ENCODE data around the gene DNAJC4. TPM values are rescaled to one million over a fixed set of nuclear protein-coding genes. Genes with fewer than 3 reads are reported as not detected.

DNAJC4 gene
- total RNA-seq, 2 experiments from 2014 or later: 14.1 to 42.4 TPM

GRCh38 chr11:64226507-64227051 is 3.8 kb upstream of the DNAJC4 start:
- Histone ChIP-seq H3K36me3 (ENCODE audit: insufficient read depth, low read length) (peaks cover 27% of the 10 kb centered on the region), H3K9me3 (ENCODE audit: low read length) (no peaks in the 10 kb centered on the region), H3K4me1 (ENCODE audit: insufficient read depth, low read length, poor library complexity, severe bottlenecking) (peaks cover 38% of the 10 kb centered on the region), H3K79me2 (ENCODE audit: insufficient read depth, low read depth, low read length) (peaks cover 8% of the 10 kb centered on the region; the same call in 1 of the 2 replicates), H3K9me2 (ENCODE audit: insufficient read depth, low read length) (no peaks in the 10 kb centered on the region), H3K27ac (ENCODE audit: low read depth, low read length, poor library complexity, severe bottlenecking) (peak overlapping the region; percentile 77), H2AFZ (ENCODE audit: low read length) (0 out of 2 replicates have a peak overlapping the region, but pooled peaks have one; percentile 15), H3K4me3 (ENCODE audit: low read depth, low read length, poor library complexity, severe bottlenecking) (peak overlapping the region; percentile 83), H4K20me1 (ENCODE audit: insufficient read depth, low read length) (no peaks in the 10 kb centered on the region), H3K4me2 (ENCODE audit: low read length) (peak overlapping the region; percentile 99)
- ChIA-PET CTCF (ENCODE audit: unreplicated experiment) (interaction anchor here (0.6 to 1.3 kb wide), 3 partner anchors 20 to 576 kb away, joined by 3 to 4 read pairs (median 3); partner anchors contain the start of genes FERMT3 and PRDX5), POLR2A (interaction anchor here (0.6 to 4.4 kb wide), 10 partner anchors 9 to 789 kb away, joined by 3 to 29 read pairs (median 4); partner anchors contain the start of genes FERMT3, FKBP2, PPP1R14B and PRDX5)
- intact Hi-C loops (cut with micrococcal nuclease; ENCODE audit: unreplicated experiment): loop anchor here (1.0 kb wide), 2 partner anchors 19 to 43 kb away; no protein-coding TSS in a partner anchor
- DNase-seq (ENCODE audit: low spot score): peak; percentile 78
- TF ChIP-seq, protein P1, sequence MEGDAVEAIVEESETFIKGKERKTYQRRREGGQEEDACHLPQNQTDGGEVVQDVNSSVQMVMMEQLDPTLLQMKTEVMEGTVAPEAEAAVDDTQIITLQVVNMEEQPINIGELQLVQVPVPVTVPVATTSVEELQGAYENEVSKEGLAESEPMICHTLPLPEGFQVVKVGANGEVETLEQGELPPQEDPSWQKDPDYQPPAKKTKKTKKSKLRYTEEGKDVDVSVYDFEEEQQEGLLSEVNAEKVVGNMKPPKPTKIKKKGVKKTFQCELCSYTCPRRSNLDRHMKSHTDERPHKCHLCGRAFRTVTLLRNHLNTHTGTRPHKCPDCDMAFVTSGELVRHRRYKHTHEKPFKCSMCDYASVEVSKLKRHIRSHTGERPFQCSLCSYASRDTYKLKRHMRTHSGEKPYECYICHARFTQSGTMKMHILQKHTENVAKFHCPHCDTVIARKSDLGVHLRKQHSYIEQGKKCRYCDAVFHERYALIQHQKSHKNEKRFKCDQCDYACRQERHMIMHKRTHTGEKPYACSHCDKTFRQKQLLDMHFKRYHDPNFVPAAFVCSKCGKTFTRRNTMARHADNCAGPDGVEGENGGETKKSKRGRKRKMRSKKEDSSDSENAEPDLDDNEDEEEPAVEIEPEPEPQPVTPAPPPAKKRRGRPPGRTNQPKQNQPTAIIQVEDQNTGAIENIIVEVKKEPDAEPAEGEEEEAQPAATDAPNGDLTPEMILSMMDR (conservative IDR thresholded peaks at IDR 0.05; ENCODE audit: low read length): no peak
- TF ChIP-seq EZH2phosphoT487 (IDR thresholded peaks at IDR 0.05; ENCODE audit: borderline replicate concordance, low read depth, low read length): no peak
- TSS peak; percentile 32 for BruUV-seq (replicated peaks)

DNA sequence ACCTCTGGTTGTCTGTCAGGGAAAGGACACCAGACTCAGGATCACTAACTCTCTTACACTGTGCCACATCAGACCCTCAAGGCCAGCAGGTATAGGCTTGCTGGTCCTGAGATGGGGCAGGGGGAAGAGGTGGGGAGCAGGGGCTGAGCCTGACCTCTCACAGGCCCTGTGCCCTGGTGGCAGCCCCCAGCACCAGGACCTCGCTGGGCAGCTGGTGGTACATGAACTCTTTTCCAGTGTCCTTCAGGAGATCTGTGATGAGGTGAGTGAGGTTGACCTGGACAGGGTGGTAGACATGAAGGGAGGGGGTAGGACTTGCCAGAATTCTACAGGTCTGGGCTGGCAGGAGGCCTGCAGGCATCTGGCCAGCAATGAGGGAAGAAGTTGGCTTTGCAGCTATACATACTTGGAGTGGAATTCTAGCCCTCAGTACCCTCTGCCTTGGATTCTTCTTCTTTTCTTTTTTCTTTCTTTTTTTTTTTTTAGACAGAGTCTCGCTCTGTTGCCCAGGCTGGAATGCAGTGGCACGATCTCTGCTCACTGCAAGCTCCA is 2.9 kb upstream of the DNAJC4 start:
- ChIA-PET POLR2A (interaction anchor here (1.2 to 4.4 kb wide), 3 partner anchors 9 to 22 kb away, joined by 3 to 29 read pairs (median 7); partner anchors contain the start of gene FERMT3), CTCF (ENCODE audit: unreplicated experiment) (interaction anchor here (1.3 kb wide), 1 partner anchor 21 kb away, joined by 4 read pairs; the partner anchor contains the start of gene FERMT3)
- no peaks in the 10 kb centered on the region for H3K9me3 ChIP-seq (ENCODE audit: low read length)
- peak overlapping the region; percentile 77 for H3K27ac ChIP-seq (ENCODE audit: low read depth, low read length, poor library complexity, severe bottlenecking)
- peaks cover 44% of the 10 kb centered on the region for H3K4me1 ChIP-seq (ENCODE audit: insufficient read depth, low read length, poor library complexity, severe bottlenecking)
- BruUV-seq (replicated peaks): no TSS peak
- H3K9me2 ChIP-seq (ENCODE audit: insufficient read depth, low read length): no peaks in the 10 kb centered on the region
- intact Hi-C loops (cut with micrococcal nuclease; ENCODE audit: unreplicated experiment): no loop called here
- H3K79me2 ChIP-seq (ENCODE audit: insufficient read depth, low read depth, low read length): peaks cover 8% of the 10 kb centered on the region; the same call in 1 of the 2 replicates
- DNase-seq (ENCODE audit: low spot score): no peak
- no peak overlapping the region for H2AFZ ChIP-seq (ENCODE audit: low read length)
- peak overlapping the region; percentile 83 for H3K4me3 ChIP-seq (ENCODE audit: low read depth, low read length, poor library complexity, severe bottlenecking)
- H4K20me1 ChIP-seq (ENCODE audit: insufficient read depth, low read length): no peaks in the 10 kb centered on the region
- peak overlapping the region; percentile 99 for H3K4me2 ChIP-seq (ENCODE audit: low read length)
- TF ChIP-seq, protein P1 (conservative IDR thresholded peaks at IDR 0.05; ENCODE audit: low read length): no peak
- no peak for TF ChIP-seq EZH2phosphoT487 (IDR thresholded peaks at IDR 0.05; ENCODE audit: borderline replicate concordance, low read depth, low read length)
- peaks cover 25% of the 10 kb centered on the region for H3K36me3 ChIP-seq (ENCODE audit: insufficient read depth, low read length)
